Endometrial microvascular endothelial cells (primary cell): ENCODE results near the gene ZNF107. TPM values are rescaled to one million over a fixed set of nuclear protein-coding genes. Genes with fewer than 3 reads are reported as not detected.
"Not testable (repeated sequence)": the region's sequence is repeated elsewhere in the genome, so short reads cannot be mapped to it uniquely, and the experiment has no call there.

ENCODE experiments used
- in situ Hi-C: cut with HindIII; loops from 2 replicates; pipeline ENCODE4 v1.10.0; 2017; ENCODE audit warnings: low sequenced_read_pairs, low pct_unique_long_range_greater_than_20kb; ENCODE audit errors: inconsistent ontology term
- total RNA-seq: library from RNA; depleted of rRNA; stranded (reverse); fragments of >200 nt; gene quantifications from one replicate; pipeline ENCODE4 v1.2.3, GENCODE V29; 2015; ENCODE audit errors: inconsistent ontology term

ZNF107 gene
- total RNA-seq, 1 donor from 2014 or later = 1.0 TPM

- in situ Hi-C loops = no loop called here
Measured at GRCh38 chr7:64642046-64642445, 23.9 kb upstream of the ZNF107 start.

- in situ Hi-C loops = no loop called here
Measured at GRCh38 chr7:64642875-64643274, 23.1 kb upstream of the ZNF107 start.

GRCh38 chr7:64643566-64643965 lies 22.4 kb upstream of the ZNF107 start:
- in situ Hi-C loops = no loop called here

- in situ Hi-C loops = no loop called here
Measured at GRCh38 chr7:64651203-64651602, 14.7 kb upstream of the ZNF107 start.

GRCh38 chr7:64651632-64652165 lies 14.2 kb upstream of the ZNF107 start:
- in situ Hi-C loops = no loop called here

GRCh38 chr7:64653721-64654401 lies 12.1 kb upstream of the ZNF107 start:
- in situ Hi-C loops = no loop called here

GRCh38 chr7:64654796-64655548 lies 11.0 kb upstream of the ZNF107 start:
- in situ Hi-C loops = no loop called here

- in situ Hi-C loops = no loop called here
Measured at GRCh38 chr7:64655811-64656210, 10.1 kb upstream of the ZNF107 start.

GRCh38 chr7:64656489-64656888 lies 9.4 kb upstream of the ZNF107 start:
- in situ Hi-C loops = no loop called here

GRCh38 chr7:64662091-64662490 lies 3.8 kb upstream of the ZNF107 start:
- in situ Hi-C loops = not testable (repeated sequence)

- in situ Hi-C loops = no loop called here
Measured at GRCh38 chr7:64666663-64667050, 724 bp downstream of the ZNF107 start.

- in situ Hi-C loops = no loop called here
Measured at GRCh38 chr7:64667311-64667710, 1.4 kb downstream of the ZNF107 start.

- in situ Hi-C loops = no loop called here
Measured at GRCh38 chr7:64672414-64672813, 6.5 kb downstream of the ZNF107 start.

GRCh38 chr7:64685091-64685490 lies 19.2 kb downstream of the ZNF107 start:
- in situ Hi-C loops = no loop called here

- in situ Hi-C loops = no loop called here
Measured at GRCh38 chr7:64685741-64686140, 19.8 kb downstream of the ZNF107 start.

GRCh38 chr7:64686493-64687184 lies 20.7 kb downstream of the ZNF107 start:
- in situ Hi-C loops = no loop called here

- in situ Hi-C loops = no loop called here
Measured at GRCh38 chr7:64687249-64687648, 21.3 kb downstream of the ZNF107 start.

GRCh38 chr7:64688988-64689387 lies 23.1 kb downstream of the ZNF107 start:
- in situ Hi-C loops = no loop called here

- in situ Hi-C loops = no loop called here
Measured at GRCh38 chr7:64691831-64692230, 25.9 kb downstream of the ZNF107 start.

- in situ Hi-C loops = not testable (repeated sequence)
Measured at GRCh38 chr7:64697863-64698262, 31.9 kb downstream of the ZNF107 start.
